ENCODE measurements around the gene CDYL.

CDYL gene

GRCh38 chr6:4964675-4965561, 188.7 kb downstream of the CDYL start:
- no peak for DNase-seq (ENCODE audit: low read depth in 2 of 2)

- no peak for DNase-seq (ENCODE audit: low read depth in 2 of 2)
Measured at GRCh38 chr6:4965562-4966389, 189.6 kb downstream of the CDYL start.

GRCh38 chr6:4967301-4968030, 191.3 kb downstream of the CDYL start:
- DNase-seq (ENCODE audit: low read depth in 2 of 2) = no peak

- no peak for DNase-seq (ENCODE audit: low read depth in 2 of 2)
Measured at GRCh38 chr6:4969609-4970285, 193.5 kb downstream of the CDYL start.

- no peak for DNase-seq (ENCODE audit: low read depth in 2 of 2)
Measured at GRCh38 chr6:4970739-4971395, 194.7 kb downstream of the CDYL start.

GRCh38 chr6:4971851-4972250, 195.6 kb downstream of the CDYL start:
- no peak for DNase-seq (ENCODE audit: low read depth in 2 of 2)

DNA sequence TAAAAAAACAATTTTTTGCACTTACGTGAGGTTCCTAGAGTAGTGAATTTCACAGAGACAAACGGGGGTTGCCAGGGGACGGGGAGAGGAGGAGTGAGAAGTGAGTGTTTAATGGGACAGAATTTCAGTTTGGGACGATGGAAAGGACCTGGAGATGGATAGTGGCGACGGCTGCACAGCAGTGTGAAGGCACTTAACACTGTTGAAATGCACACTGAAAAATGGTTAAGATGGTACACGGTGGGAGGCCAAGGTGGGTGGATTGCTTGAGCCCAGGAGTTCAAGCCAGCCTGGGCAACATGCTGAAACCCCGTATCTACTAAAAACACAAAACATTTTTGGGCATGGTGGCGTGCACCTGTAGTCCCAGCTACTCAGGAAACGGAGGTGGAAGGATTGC, 196.2 kb downstream of the CDYL start:
- DNase-seq (ENCODE audit: low read depth in 2 of 2) = no peak

DNA sequence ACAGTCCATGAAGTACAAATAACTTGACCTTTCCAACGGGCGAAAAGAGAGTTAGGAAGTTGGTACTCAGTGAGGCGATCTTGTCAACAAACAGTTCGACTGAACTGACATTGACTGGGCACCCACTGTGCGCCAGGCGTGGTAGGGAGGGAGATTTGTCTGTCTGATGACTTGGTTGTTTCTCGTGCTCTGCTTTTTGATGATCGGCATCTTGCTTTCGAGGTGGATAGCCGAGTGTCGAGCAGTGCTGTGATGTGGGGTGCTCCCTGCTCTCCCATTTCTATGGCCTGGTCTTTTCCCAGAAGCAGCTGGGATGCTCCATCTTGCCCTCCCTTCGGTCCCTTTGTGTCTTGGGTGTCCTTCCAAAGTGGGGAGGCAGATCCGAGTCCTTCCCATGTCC, 197.2 kb downstream of the CDYL start:
- DNase-seq (ENCODE audit: low read depth in 2 of 2) = no peak

DNA sequence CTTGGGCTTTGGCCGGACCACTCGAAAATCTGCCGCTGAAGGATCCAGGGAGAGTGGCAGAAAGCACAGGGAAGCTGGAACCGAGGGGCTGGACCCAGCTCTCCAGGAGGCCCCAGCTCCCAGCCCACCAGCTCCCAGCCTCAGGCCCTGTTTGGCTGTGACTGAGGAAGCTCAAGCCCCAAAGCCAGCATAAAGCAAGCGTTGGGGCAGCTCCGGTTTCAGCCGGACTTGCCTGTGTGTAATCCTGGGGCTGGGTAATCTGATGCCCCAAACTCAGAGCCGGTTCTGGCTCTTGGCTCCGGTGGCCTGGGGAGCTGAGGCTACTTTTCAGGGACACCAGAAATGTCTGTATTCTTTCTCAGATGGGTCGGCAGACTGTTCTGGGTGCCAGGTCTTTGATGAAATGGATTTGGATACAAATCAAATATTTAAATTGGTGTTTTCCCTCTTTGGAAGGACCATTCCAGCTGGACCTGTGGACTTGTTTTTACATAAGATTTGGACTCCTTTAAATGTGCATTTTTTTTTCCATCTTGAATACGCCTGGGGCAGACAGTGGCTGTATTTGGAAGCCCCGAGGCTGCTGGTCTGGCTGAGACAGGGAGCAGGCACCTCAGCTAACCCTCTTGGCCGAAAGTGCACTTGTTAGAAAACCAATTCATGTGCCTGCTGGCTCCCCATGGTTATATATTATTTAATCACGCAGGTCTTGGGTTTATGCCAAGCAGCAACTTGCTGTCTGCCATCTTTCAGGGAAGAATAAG, 198.0 kb downstream of the CDYL start:
- DNase-seq (ENCODE audit: low read depth in 2 of 2) = peak; percentile 9

GRCh38 chr6:4974962-4975361, 198.8 kb downstream of the CDYL start:
- DNase-seq (ENCODE audit: low read depth in 2 of 2) = no peak

DNA sequence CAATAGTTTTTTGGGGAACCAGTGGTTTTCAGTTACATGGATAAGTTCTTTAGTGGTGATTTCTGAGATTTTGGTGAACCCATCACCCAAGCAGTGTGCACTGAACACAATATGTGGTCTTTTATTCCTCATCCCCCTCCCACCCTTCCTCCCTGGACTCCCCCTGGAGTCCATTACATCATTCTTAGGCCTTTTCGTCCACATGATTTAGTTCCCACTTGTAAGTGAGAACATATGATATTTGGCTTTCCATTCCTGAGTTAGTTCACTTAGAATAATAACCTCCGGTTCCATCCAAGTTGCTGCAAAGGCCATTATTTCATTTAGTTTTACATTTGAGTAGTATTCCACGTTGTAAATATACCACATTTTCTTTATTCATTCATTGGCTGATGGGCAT, 199.3 kb downstream of the CDYL start:
- no peak for DNase-seq (ENCODE audit: low read depth in 2 of 2)

- DNase-seq (ENCODE audit: low read depth in 2 of 2) = no peak
Measured at GRCh38 chr6:4977468-4977867, 201.3 kb downstream of the CDYL start.

GRCh38 chr6:4979426-4979825, 203.2 kb downstream of the CDYL start:
- DNase-seq (ENCODE audit: low read depth in 2 of 2) = no peak

DNA sequence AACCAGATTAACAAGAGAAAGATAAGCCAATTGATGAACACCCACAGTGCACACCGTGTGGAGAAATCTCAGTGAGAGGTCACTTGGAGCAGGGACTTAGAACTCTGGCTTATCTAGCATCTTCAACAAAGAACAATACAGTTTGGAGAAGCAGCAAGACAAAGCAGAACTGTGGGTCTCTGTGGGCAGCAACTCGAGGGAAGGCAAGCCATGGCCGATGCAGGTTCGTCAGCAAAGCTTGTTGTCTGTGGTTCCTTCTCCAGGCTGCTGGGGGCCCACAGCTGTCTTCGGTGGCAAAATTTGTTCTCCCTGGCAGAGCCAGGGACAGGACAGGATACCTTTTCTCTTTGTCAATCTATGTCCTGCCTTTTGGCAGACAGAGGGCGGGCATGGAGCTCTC, 205.6 kb downstream of the CDYL start:
- DNase-seq (ENCODE audit: low read depth in 2 of 2) = no peak

DNA sequence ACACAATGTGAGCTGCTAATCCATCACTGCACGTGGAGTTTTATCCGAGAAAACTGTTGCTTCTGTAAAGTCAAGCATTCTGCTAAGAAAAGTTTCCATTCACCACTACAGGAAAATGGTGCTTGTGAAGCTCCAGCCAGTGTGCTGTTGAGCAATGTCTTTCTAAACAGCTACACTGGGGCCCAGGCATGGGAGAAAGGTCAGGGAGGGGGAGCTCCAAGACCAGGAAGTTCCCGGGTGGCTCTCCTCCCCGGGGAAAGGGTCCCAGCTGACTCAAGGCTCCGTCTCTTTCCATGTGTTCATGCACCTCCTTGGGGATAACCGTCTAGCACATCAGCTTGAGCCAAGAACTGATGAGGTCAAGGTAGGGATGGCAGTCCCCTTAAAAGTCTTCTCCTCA, 207.1 kb downstream of the CDYL start:
- no peak for DNase-seq (ENCODE audit: low read depth in 2 of 2)

GRCh38 chr6:4986999-4987398, 210.8 kb downstream of the CDYL start:
- no peak for DNase-seq (ENCODE audit: low read depth in 2 of 2)

- no peak for DNase-seq (ENCODE audit: low read depth in 2 of 2)
Measured at GRCh38 chr6:4987432-4987831, 211.2 kb downstream of the CDYL start.

DNA sequence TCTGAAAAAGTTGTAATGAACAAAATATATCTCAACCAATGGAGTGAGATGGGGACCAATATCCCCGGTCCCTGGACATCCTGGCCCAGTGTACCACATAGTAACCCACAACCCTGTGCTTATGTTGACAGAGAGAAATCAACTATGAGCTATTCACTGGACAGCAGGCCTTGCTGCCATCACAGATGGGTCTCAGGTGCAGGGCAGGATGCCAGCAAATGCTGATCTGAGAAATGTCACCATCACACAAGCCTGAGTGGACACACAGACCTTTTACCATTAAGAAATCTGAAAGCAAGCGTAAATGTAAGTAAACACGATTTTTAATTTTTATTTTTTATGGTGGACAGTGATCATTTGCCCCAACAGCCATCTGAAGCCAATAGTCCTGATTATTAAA, 218.5 kb downstream of the CDYL start:
- no peak for DNase-seq (ENCODE audit: low read depth in 2 of 2)

DNA sequence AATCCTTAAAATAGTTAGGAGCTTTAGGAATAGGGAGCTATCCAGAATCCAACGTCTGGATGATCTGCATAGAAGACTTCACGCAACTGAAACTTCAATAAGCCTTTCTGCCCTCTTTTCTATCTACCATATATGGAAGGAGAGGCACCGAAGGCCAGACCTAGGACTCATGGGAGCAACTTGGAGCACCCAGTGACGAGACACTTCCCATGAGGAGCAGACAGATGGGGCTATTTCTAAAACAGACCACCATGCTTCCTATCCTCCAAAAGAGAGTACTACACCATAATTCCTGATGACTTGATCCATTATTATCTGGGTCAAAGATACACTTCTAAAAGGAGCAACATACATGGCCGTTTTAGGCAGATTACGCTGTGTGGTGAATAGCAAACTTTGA, 221.7 kb downstream of the CDYL start:
- no peak for DNase-seq (ENCODE audit: low read depth in 2 of 2)

GRCh38 chr6:4999586-4999985, 223.4 kb downstream of the CDYL start:
- no peak for DNase-seq (ENCODE audit: low read depth in 2 of 2)
